Upper lobe of left lung (tissue), 4 donors: ENCODE results near the gene DCAF8.

ENCODE experiments used
- POLR2A ChIP-seq, 4 donors: fragments of 450-650 bp; IDR thresholded peaks; one replicate each; pipeline ENCODE4 v1.5.1; 2016 to 2017; ENCODE audit warnings: antibody characterized with exemption in 4 of 4, mild to moderate bottlenecking in 2 of 4
- TF ChIP-seq, protein P1 (sequence below), 6 experiments: fragments of 450-650 bp in 4 of 6; fragments of 200-600 bp in 2 of 6; sonication (generic) in 2 of 6; IDR thresholded peaks; one replicate each; pipeline ENCODE4 v1.5.1; 2016 to 2019; ENCODE audit warnings: antibody characterized with exemption in 6 of 6

DNA sequence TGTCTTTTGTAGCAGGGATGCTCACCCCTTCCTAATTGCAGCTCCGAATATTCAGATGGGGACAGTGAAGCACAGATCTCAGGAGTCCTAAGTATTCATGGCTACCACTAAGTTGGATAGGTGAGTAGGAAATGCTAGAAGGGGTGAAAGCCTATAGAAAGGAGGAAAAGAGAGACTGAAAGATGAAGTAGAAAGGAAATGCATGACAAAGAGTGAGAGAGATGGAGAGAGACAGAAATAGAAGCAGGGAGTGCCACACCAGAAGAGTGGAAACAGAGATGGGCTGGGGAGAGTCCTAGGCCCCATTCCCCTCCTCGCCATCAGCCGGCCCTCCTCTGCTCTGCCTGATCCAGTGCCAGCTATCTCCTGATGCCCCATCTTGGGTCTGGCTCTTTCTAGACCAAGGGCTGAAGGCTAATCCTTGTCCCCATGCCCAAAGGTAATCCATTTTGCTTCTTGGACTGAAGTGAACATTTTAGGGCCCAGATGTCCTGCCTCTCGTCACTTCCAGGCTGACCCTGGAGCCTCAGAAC lies 55.2 kb downstream of the DCAF8 start:
- no peak for TF ChIP-seq POLR2A (IDR thresholded peaks at IDR 0.05)
- TF ChIP-seq, protein P1, sequence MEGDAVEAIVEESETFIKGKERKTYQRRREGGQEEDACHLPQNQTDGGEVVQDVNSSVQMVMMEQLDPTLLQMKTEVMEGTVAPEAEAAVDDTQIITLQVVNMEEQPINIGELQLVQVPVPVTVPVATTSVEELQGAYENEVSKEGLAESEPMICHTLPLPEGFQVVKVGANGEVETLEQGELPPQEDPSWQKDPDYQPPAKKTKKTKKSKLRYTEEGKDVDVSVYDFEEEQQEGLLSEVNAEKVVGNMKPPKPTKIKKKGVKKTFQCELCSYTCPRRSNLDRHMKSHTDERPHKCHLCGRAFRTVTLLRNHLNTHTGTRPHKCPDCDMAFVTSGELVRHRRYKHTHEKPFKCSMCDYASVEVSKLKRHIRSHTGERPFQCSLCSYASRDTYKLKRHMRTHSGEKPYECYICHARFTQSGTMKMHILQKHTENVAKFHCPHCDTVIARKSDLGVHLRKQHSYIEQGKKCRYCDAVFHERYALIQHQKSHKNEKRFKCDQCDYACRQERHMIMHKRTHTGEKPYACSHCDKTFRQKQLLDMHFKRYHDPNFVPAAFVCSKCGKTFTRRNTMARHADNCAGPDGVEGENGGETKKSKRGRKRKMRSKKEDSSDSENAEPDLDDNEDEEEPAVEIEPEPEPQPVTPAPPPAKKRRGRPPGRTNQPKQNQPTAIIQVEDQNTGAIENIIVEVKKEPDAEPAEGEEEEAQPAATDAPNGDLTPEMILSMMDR (IDR thresholded peaks at IDR 0.05) = no peak
